ENCODE measurements around the gene GPNMB.

The GPNMB gene

DNA sequence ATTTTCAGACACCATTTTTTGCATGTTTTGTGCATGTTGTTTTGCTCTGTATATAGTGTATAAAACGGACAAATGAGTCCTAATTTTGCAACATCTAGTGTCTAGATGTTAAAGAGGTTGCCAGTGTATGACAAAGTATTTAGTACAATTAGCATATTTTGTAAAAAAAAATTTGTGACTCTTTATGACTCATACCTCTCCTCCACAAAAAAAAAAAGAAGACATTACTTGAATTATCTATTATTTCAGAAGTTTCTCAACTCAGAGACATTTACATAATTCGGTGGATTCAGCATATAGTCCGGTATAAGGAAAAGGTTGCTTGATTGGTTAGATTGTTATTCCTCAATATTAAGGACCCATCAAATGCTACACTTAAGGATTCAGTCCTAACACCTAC, 38.7 kb upstream of the GPNMB start:
- no peak overlapping the region for H3K4me3 ChIP-seq (ENCODE audit: low read length)
- no peak for TF ChIP-seq CTCF (conservative IDR thresholded peaks at IDR 0.05; ENCODE audit: low read length)
- DNase-seq (ENCODE audit: low read depth), result peak; percentile 5

DNA sequence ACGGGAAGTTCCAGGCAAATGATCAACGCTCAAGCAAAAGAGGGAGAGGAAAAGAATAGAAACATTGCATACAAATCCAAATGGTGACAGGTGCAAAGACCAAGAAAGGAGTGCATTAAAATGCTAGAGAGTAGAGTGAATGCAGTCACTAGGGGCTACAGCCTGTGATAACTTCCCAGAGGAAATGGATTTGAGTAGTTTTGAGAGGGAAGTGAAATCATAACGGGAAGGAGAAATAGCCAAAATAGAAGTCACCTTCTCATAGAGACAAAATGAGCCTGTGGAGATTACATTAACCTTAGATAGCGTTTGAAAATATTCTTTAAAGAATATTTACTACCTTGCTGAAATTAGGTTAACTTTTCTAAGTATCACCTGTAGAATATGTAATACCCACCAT, 38.3 kb upstream of the GPNMB start:
- DNase-seq (ENCODE audit: low read depth), result no peak
- H3K4me3 ChIP-seq (ENCODE audit: low read length), result no peak overlapping the region
- no peak for TF ChIP-seq CTCF (conservative IDR thresholded peaks at IDR 0.05; ENCODE audit: low read length)

- DNase-seq (ENCODE audit: low read depth), result no peak
- no peak for TF ChIP-seq CTCF (conservative IDR thresholded peaks at IDR 0.05; ENCODE audit: low read length)
- H3K4me3 ChIP-seq (ENCODE audit: low read length), result no peak overlapping the region
These were observed 36.1 kb upstream of the GPNMB start for GRCh38 chr7:23210506-23210905.

- TF ChIP-seq CTCF (conservative IDR thresholded peaks at IDR 0.05; ENCODE audit: low read length), result no peak
- no peak overlapping the region for H3K4me3 ChIP-seq (ENCODE audit: low read length)
- DNase-seq (ENCODE audit: low read depth), result no peak
These were observed 35.0 kb upstream of the GPNMB start for GRCh38 chr7:23211589-23211988.

- DNase-seq (ENCODE audit: low read depth), result no peak
- no peak overlapping the region for H3K4me3 ChIP-seq (ENCODE audit: low read length)
- TF ChIP-seq CTCF (conservative IDR thresholded peaks at IDR 0.05; ENCODE audit: low read length), result no peak
These were observed 34.2 kb upstream of the GPNMB start for GRCh38 chr7:23212395-23212794.

DNA sequence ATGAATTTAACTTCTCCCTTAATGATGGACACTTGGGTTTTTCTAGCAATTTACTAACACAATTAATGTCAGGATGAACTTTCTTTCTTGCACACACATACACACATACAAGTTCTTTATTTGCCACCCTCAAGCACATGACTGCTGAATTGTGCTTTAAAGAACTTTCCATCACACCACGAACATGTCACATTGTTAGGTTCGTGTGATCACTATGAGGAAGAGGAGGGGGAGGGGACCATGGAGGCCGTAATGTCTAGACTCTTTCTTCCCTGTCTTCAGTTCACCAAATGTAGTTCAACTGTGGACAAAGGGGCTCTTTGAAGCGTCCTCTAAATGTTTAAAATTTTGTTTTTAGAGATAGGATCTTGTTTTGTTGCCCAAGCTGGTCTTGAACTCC, 33.7 kb upstream of the GPNMB start:
- no peak for TF ChIP-seq CTCF (conservative IDR thresholded peaks at IDR 0.05; ENCODE audit: low read length)
- no peak for DNase-seq (ENCODE audit: low read depth)

GRCh38 chr7:23213755-23214154, 32.8 kb upstream of the GPNMB start:
- DNase-seq (ENCODE audit: low read depth), result no peak
- TF ChIP-seq CTCF (conservative IDR thresholded peaks at IDR 0.05; ENCODE audit: low read length), result no peak
- no peak overlapping the region for H3K4me3 ChIP-seq (ENCODE audit: low read length)

More for the DNA sequence above, 33.7 kb upstream of the GPNMB start:
- H3K4me3 ChIP-seq (ENCODE audit: low read length), result no peak overlapping the region
